HL-60 (cell line): ENCODE measurements around the gene KSR2.

Experiments
- DNase-seq, 2 experiments: peaks; one replicate each; pipeline ENCODE4 v3.0.0-alpha.2; 2010 to 2020; ENCODE audit warnings: low read depth in 1 of 2, low spot score in 1 of 2
- H3K27ac ChIP-seq: fragments of 250-450 bp; sonication (Bioruptor Pico); replicated peaks from 2 replicates; pipeline ENCODE4 v1.5.1; 2020; ENCODE audit warnings: mild to moderate bottlenecking, moderate library complexity
- H3K27me3 ChIP-seq: fragments of 250-450 bp; sonication (Bioruptor Pico); 2 replicates; pipeline ENCODE4 v1.5.1; 2021; ENCODE audit warnings: mild to moderate bottlenecking, moderate library complexity; ENCODE audit not compliant: insufficient read depth, poor library complexity, severe bottlenecking
- H3K4me3 ChIP-seq: replicated peaks from 2 replicates; pipeline ENCODE4 v1.5.1; 2011; ENCODE audit warnings: mild to moderate bottlenecking, control low read depth, low read length; ENCODE audit not compliant: insufficient read depth
- CTCF ChIP-seq: IDR thresholded peaks from one replicate; pipeline ENCODE4 v1.5.1; 2011; ENCODE audit warnings: low read length, control low read depth, inconsistent platforms; ENCODE audit not compliant: insufficient read depth
- GABPA ChIP-seq: IDR thresholded peaks from 2 replicates; pipeline ENCODE4 v1.6.1; 2012; ENCODE audit warnings: low read depth
- POLR2AphosphoS5 ChIP-seq: IDR thresholded peaks from 2 replicates; pipeline ENCODE4 v1.6.1; 2012; ENCODE audit warnings: low read depth
- SPI1 ChIP-seq: IDR thresholded peaks from 2 replicates; pipeline ENCODE4 v1.6.1; 2012; ENCODE audit warnings: low read depth, mild to moderate bottlenecking, borderline replicate concordance
- TF ChIP-seq, protein P1 (sequence below): IDR thresholded peaks from 2 replicates; pipeline ENCODE4 v1.6.1; 2012; ENCODE audit warnings: low read depth; ENCODE audit not compliant: insufficient replicate concordance

The KSR2 gene

GRCh38 chr12:117589021-117589420 lies 379.8 kb downstream of the KSR2 start:
- Histone ChIP-seq H3K27me3 (no peaks in the 10 kb centered on the region), H3K4me3 (no peak overlapping the region), H3K27ac (no peak overlapping the region)
- no peak for DNase-seq
- TF ChIP-seq SPI1 (no peak), GABPA (no peak), CTCF (no peak), POLR2AphosphoS5 (no peak)
- TF ChIP-seq, protein P1, sequence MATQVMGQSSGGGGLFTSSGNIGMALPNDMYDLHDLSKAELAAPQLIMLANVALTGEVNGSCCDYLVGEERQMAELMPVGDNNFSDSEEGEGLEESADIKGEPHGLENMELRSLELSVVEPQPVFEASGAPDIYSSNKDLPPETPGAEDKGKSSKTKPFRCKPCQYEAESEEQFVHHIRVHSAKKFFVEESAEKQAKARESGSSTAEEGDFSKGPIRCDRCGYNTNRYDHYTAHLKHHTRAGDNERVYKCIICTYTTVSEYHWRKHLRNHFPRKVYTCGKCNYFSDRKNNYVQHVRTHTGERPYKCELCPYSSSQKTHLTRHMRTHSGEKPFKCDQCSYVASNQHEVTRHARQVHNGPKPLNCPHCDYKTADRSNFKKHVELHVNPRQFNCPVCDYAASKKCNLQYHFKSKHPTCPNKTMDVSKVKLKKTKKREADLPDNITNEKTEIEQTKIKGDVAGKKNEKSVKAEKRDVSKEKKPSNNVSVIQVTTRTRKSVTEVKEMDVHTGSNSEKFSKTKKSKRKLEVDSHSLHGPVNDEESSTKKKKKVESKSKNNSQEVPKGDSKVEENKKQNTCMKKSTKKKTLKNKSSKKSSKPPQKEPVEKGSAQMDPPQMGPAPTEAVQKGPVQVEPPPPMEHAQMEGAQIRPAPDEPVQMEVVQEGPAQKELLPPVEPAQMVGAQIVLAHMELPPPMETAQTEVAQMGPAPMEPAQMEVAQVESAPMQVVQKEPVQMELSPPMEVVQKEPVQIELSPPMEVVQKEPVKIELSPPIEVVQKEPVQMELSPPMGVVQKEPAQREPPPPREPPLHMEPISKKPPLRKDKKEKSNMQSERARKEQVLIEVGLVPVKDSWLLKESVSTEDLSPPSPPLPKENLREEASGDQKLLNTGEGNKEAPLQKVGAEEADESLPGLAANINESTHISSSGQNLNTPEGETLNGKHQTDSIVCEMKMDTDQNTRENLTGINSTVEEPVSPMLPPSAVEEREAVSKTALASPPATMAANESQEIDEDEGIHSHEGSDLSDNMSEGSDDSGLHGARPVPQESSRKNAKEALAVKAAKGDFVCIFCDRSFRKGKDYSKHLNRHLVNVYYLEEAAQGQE = no peak

GRCh38 chr12:117587631-117588287 lies 381.0 kb downstream of the KSR2 start:
- peak; percentile 12 to 56 for DNase-seq
- Histone ChIP-seq H3K27ac (no peak overlapping the region), H3K27me3 (no peaks in the 10 kb centered on the region), H3K4me3 (no peak overlapping the region)
- TF ChIP-seq POLR2AphosphoS5 = no peak
- no peak for TF ChIP-seq SPI1
- TF ChIP-seq, protein P1 = no peak
- peak; percentile 84 for TF ChIP-seq CTCF

- TF ChIP-seq SPI1 = no peak
- no peak for TF ChIP-seq GABPA
- TF ChIP-seq, protein P1 = no peak
- TF ChIP-seq CTCF = no peak
- TF ChIP-seq POLR2AphosphoS5 = no peak
- no peak overlapping the region for H3K4me3 ChIP-seq
These were observed 385.0 kb downstream of the KSR2 start for GRCh38 chr12:117583677-117584225.

More at GRCh38 chr12:117583677-117584225, 385.0 kb downstream of the KSR2 start:
- DNase-seq = no peak
- no peak overlapping the region for H3K27ac ChIP-seq
- no peaks in the 10 kb centered on the region for H3K27me3 ChIP-seq
